HG03095 (cell line): Measurements from ENCODE around the gene CNOT9.

Experiments used
- ATAC-seq: cut with Tn5 transposase; IDR thresholded peaks from one replicate; pipeline ENCODE4 v1.9.1; 2021; ENCODE audit warnings: moderate library complexity; ENCODE audit not compliant: unreplicated experiment

The CNOT9 gene

GRCh38 chr2:218643751-218644310 lies 75.2 kb downstream of the CNOT9 start:
- ATAC-seq: no peak

GRCh38 chr2:218644721-218645120 lies 76.1 kb downstream of the CNOT9 start:
- no peak for ATAC-seq

- ATAC-seq: no peak
These were observed 76.5 kb downstream of the CNOT9 start for GRCh38 chr2:218645126-218645525.
